ENCODE measurements around the gene TUBGCP4.
A peak's percentile ranks its signal among the peaks of the same experiment; 100 is the strongest.

Gene TUBGCP4

GRCh38 chr15:43329960-43330779, 40.7 kb upstream of the TUBGCP4 start, which contains the start of gene LCMT2 (continued):
- TF ChIP-seq BCL6B (tag by site-specific recombination; IDR thresholded peaks at IDR 0.05): no peak
- no peak for TF ChIP-seq ZNF155 (tag by site-specific recombination; IDR thresholded peaks at IDR 0.05)

DNA sequence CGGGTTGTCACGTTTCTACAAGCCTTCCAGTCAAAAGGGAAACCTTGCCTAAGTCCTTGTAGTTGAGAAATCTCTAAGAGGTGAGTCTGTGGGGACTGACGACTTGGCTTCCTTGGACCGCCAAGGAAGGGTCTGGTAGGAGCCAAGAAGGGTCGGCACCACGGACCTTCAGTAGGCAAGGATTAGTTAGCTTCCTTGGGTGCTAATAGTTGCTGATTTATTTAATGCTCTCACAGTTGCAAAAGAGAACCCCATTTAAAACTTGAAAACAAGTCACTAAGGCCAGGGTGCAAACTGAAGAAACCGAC, 40.2 kb upstream of the TUBGCP4 start:
- ChIA-PET POLR2A (no interaction called here), CTCF (no interaction called here)
- H3K9me3 ChIP-seq (ENCODE audit: control insufficient read depth, insufficient read depth, low read depth, low read length): no peaks in the 10 kb centered on the region
- peaks cover 4% of the 10 kb centered on the region; the same call in 1 of the 2 replicates for H3K4me1 ChIP-seq (ENCODE audit: control insufficient read depth, insufficient read depth, low read length)
- peaks cover 0 to 27% of the 10 kb centered on the region in 2 experiments; a peak in 1 of 3 replicates for H3K36me3 ChIP-seq (ENCODE audit: control insufficient read depth in 2 of 2, insufficient read depth in 1 of 2, low read length in 2 of 2)
- no peak overlapping the region for H3K27ac ChIP-seq (ENCODE audit: extremely low read depth, low read depth, low read length)
- no peak for TF ChIP-seq KLF1 (tag by site-specific recombination; IDR thresholded peaks at IDR 0.05)
- no peak for TF ChIP-seq ZFP3 (tag by site-specific recombination; IDR thresholded peaks at IDR 0.05; ENCODE audit: low read depth)
- peak; percentile 62 for TF ChIP-seq ZNF518A (tag by site-specific recombination; conservative IDR thresholded peaks at IDR 0.05; ENCODE audit: low read depth)
- no peak for TF ChIP-seq ZXDB (tag by site-specific recombination; IDR thresholded peaks at IDR 0.05)
- 0 out of 2 replicates have a peak, but pooled peaks have one; percentile 4 for TF ChIP-seq TRIM28 (IDR thresholded peaks at IDR 0.05; ENCODE audit: borderline replicate concordance, low read length)
- peak overlapping the region; percentile 70 for H3K4me3 ChIP-seq (ENCODE audit: low read depth, low read length)

DNA sequence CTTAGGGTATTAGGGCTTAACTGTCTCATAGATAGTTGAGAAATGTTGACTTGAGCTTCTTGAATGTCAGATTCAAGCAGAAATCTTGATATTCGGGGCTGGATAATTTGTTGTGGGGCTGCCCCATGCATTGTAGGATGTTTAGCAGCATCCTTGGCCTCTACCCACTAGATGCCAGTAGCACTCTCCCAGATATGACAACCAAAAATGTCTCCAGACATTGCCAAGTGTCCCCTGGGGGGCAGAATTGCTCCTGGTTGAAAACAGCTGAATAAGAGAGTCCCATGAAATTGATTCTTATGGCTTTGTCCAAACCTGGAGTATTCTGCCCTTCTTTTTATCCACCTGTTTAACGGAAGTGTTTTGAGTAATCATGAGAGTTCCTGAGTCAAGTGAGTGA, 24.6 kb upstream of the TUBGCP4 start:
- H3K4me1 ChIP-seq (ENCODE audit: control insufficient read depth, insufficient read depth, low read length): no peaks in the 10 kb centered on the region
- no peak overlapping the region for H3K27ac ChIP-seq (ENCODE audit: extremely low read depth, low read depth, low read length)
- H3K9me3 ChIP-seq (ENCODE audit: control insufficient read depth, insufficient read depth, low read depth, low read length): no peaks in the 10 kb centered on the region
- H3K4me3 ChIP-seq (ENCODE audit: low read depth, low read length): no peak overlapping the region
- ChIA-PET POLR2A (no interaction called here), CTCF (interaction anchor here (0.7 to 1.1 kb wide), 2 partner anchors 10 to 80 kb away, joined by 3 to 4 read pairs; partner anchors contain the start of gene TGM5)
- no peak for TF ChIP-seq ZNF23 (tag by site-specific recombination; IDR thresholded peaks at IDR 0.05; ENCODE audit: borderline replicate concordance)
- TF ChIP-seq ZNF654 (tag by site-specific recombination; IDR thresholded peaks at IDR 0.05; ENCODE audit: low read depth): peak; percentile 16; the same call in 1 of the 2 replicates
- TF ChIP-seq, protein P1, sequence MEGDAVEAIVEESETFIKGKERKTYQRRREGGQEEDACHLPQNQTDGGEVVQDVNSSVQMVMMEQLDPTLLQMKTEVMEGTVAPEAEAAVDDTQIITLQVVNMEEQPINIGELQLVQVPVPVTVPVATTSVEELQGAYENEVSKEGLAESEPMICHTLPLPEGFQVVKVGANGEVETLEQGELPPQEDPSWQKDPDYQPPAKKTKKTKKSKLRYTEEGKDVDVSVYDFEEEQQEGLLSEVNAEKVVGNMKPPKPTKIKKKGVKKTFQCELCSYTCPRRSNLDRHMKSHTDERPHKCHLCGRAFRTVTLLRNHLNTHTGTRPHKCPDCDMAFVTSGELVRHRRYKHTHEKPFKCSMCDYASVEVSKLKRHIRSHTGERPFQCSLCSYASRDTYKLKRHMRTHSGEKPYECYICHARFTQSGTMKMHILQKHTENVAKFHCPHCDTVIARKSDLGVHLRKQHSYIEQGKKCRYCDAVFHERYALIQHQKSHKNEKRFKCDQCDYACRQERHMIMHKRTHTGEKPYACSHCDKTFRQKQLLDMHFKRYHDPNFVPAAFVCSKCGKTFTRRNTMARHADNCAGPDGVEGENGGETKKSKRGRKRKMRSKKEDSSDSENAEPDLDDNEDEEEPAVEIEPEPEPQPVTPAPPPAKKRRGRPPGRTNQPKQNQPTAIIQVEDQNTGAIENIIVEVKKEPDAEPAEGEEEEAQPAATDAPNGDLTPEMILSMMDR (tag by site-specific recombination; IDR thresholded peaks at IDR 0.05): peak; percentile 29; the same call in 1 of the 2 replicates
- H3K36me3 ChIP-seq (ENCODE audit: control insufficient read depth in 2 of 2, insufficient read depth in 1 of 2, low read length in 2 of 2): peaks cover 0 to 53% of the 10 kb centered on the region in 2 experiments; a peak in 2 of 3 replicates

All from HEK293 (cell line).